ENCODE data around the gene MSRB3.

DNA sequence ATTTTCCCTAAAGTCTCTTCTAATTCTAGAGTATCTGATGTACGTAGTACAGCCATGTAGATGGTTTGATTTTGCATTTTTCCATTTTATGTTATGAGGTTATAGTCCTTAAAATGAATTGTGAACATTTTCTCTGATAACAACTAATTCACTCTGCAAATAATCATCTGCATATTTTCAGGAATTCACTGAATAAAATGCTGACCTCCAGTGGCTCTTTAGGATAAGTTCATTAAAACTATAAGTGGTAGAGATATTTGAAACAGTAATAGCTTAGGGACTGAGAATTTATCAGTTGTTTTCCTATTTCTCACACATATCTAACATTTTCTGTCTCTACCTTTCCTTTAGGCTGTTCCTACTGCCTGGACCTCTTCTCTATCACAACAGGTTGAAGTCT, 4.4 kb downstream of the MSRB3 start:
- no peak for TF ChIP-seq EP300 (conservative IDR thresholded peaks at IDR 0.05; ENCODE audit: poor library complexity, severe bottlenecking)
- TF ChIP-seq, protein P1, sequence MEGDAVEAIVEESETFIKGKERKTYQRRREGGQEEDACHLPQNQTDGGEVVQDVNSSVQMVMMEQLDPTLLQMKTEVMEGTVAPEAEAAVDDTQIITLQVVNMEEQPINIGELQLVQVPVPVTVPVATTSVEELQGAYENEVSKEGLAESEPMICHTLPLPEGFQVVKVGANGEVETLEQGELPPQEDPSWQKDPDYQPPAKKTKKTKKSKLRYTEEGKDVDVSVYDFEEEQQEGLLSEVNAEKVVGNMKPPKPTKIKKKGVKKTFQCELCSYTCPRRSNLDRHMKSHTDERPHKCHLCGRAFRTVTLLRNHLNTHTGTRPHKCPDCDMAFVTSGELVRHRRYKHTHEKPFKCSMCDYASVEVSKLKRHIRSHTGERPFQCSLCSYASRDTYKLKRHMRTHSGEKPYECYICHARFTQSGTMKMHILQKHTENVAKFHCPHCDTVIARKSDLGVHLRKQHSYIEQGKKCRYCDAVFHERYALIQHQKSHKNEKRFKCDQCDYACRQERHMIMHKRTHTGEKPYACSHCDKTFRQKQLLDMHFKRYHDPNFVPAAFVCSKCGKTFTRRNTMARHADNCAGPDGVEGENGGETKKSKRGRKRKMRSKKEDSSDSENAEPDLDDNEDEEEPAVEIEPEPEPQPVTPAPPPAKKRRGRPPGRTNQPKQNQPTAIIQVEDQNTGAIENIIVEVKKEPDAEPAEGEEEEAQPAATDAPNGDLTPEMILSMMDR (IDR thresholded peaks at IDR 0.05; ENCODE audit: poor library complexity, severe bottlenecking), result no peak
- TF ChIP-seq POLR2AphosphoS5 (IDR thresholded peaks at IDR 0.05), result no peak
- TF ChIP-seq MXI1 (conservative IDR thresholded peaks at IDR 0.05; ENCODE audit: poor library complexity, severe bottlenecking), result no peak
- TF ChIP-seq EZH2 (IDR thresholded peaks at IDR 0.05; ENCODE audit: borderline replicate concordance, insufficient read depth, low read length, poor library complexity, severe bottlenecking), result no peak
- no peak for TF ChIP-seq RAD21 (conservative IDR thresholded peaks at IDR 0.05)
- TF ChIP-seq, protein P2, sequence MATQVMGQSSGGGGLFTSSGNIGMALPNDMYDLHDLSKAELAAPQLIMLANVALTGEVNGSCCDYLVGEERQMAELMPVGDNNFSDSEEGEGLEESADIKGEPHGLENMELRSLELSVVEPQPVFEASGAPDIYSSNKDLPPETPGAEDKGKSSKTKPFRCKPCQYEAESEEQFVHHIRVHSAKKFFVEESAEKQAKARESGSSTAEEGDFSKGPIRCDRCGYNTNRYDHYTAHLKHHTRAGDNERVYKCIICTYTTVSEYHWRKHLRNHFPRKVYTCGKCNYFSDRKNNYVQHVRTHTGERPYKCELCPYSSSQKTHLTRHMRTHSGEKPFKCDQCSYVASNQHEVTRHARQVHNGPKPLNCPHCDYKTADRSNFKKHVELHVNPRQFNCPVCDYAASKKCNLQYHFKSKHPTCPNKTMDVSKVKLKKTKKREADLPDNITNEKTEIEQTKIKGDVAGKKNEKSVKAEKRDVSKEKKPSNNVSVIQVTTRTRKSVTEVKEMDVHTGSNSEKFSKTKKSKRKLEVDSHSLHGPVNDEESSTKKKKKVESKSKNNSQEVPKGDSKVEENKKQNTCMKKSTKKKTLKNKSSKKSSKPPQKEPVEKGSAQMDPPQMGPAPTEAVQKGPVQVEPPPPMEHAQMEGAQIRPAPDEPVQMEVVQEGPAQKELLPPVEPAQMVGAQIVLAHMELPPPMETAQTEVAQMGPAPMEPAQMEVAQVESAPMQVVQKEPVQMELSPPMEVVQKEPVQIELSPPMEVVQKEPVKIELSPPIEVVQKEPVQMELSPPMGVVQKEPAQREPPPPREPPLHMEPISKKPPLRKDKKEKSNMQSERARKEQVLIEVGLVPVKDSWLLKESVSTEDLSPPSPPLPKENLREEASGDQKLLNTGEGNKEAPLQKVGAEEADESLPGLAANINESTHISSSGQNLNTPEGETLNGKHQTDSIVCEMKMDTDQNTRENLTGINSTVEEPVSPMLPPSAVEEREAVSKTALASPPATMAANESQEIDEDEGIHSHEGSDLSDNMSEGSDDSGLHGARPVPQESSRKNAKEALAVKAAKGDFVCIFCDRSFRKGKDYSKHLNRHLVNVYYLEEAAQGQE (IDR thresholded peaks at IDR 0.05; ENCODE audit: borderline replicate concordance), result no peak
- TF ChIP-seq SMC3 (conservative IDR thresholded peaks at IDR 0.05; ENCODE audit: poor library complexity), result no peak
